Erythroblast (primary cell): Measurements from ENCODE around the gene UBR2.
"Not testable (repeated sequence)": the region's sequence is repeated elsewhere in the genome, so short reads cannot be mapped to it uniquely, and the experiment has no call there.

Experiments used
- DNase-seq, 2 experiments: peaks; one replicate each; lab custom pipeline; 2025; lab: John Stamatoyannopoulos, UW
- GATA1 ChIP-seq: IDR thresholded peaks from 2 replicates; pipeline ENCODE4 v1.6.1; 2011; ENCODE audit warnings: low read depth, mild to moderate bottlenecking, control low read depth, low read length, moderate library complexity
- POLR2A ChIP-seq: IDR thresholded peaks from 2 replicates; pipeline ENCODE4 v1.6.1; 2011; ENCODE audit warnings: mild to moderate bottlenecking, low read length

UBR2 gene

DNA sequence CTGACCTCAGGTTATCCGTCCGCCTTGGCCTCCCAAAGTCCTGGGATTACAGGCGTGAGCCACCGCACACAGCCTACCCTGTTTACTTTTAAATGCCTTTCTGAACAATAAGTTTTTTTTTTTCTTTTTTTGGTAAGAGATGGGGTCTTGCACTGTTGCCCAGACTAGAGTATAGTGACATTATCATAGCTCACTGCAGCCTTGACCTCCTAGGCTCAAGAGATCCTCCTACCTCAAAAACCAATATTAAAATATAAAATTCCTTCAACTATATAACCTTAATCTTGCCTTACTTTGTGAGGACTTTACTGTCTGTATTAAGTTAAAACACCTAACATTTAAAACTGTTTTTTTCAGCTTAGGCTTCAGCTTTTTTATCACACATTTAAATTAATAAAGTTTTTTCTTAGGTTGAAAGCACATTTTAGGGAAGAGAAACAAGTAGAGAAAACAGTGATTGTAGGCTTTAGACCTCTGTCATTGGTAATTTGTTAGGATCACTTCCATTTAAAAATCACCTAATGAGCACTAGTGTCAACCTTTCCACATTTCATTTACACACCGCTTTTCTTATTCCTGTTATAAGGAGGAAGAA lies 2.9 kb downstream of the UBR2 start:
- no peak for DNase-seq
- no peak for TF ChIP-seq GATA1
- TF ChIP-seq POLR2A, result no peak

DNA sequence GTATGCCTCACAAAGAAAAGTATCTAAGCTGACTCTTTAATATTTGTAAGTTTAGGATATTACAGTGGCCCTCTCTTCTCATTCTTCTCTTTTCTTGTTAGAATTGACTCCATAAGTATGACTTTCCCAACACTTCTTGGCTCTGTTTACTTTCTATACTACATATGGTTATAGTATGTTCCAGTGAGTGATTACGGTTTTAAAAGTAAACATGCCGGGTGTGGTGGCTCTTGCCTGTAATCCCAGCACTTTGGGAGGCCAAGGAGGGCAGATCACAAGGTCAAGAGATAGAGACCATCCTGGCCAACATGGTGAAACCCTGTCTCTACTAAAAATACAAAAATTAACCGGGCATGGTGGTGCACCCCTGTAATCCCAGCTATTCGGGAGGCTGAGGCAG lies 3.4 kb downstream of the UBR2 start:
- DNase-seq, result peak; percentile 24 to 48

DNA sequence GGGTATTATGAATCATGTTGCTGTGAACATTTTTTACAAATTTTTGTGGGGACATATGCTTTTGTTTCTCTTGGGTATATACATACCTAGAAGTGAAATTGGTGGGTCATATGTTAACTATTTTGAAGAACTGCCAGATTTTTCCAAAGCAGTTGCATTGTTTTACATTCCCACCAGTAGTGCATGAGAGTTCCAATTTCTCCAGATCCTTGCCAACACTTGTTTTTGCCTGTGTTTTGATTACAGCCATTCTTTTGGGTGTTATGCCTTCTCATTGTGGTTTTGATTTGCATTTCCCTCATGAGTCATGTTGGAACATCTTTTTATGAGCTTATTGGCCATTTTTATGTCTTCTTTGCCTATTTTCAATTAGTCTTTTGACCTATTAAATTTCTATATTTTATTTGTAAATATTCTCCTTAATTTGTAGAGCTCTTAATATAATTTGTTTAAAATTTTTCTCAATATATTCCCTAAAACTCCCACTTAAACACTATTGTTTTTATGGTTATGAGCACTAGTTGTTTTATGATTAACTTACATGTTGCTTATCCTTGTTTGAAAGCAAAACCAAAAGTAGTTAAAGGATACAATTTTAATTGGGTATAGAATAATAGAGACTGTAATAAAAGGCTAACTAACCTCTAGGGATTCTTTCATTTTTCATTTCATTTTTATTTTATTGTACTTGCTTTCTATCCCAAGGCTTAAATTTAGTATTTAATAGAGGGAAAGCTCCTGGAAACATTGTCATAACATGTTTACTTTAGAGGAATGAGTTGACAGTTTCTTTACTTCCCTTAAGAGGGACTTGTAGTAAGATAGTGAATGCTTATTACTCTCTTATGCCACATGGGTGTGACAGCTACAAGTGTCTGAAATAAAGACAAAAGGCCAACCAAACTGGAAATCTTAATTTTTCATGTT lies 5.5 kb downstream of the UBR2 start:
- DNase-seq, result peak; percentile 77 to 83
- TF ChIP-seq GATA1 (no peak), POLR2A (peak; percentile 39)

DNA sequence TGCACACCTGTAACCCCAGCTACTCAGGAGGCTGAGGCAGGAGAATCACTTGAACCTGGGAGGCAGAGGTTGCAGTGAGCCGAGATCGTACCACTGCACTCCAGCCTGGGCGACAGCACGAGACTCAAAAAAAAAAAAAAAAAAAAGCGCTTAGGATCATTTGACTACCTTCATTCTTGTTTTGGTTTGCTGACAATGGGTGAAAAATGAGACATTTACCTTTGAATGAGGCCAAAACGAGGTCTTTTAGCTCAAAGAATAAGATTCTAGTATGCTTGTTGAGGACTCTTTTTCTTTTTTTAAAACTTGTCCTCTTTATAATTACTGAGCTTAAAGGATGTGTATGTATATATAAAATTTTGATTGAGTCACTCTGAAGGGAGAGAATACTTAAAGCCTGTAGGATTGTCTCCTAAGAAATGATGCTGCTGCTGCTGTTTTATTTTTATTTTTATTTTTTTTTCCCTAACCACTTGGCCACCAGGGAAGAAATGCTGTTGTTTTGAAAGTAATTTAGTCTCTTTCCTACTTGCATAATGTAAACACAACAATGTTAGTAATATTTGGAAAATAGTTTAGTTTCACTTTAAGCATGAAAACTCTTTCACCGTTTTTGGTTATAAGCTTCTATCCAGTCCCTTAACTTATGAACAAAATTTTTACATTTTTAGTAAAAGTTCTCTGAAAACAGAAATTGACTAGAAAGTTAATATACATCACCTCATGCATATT lies 7.9 kb downstream of the UBR2 start:
- TF ChIP-seq GATA1 (no peak), POLR2A (no peak)
- peak in 1 of 2 experiments; percentile 31 for DNase-seq

DNA sequence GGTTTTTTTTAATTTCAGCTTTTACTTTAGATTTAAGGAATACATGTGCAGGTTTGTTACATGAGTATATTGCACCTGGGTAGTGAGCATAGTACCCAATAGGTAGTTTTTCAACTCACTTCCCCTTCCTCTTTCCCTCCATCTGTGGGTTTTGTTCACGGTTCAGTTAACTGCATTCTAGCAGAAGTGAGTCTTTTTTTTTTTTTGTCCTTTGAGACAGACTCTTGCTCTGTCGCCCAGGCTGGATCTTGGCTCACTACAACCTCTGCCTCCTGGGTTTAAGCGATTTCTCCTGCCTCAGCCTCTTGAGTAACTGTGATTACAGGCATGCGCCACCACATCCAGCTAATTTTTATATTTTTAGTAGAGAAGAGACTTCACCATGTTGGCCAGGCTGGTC lies 8.7 kb downstream of the UBR2 start:
- DNase-seq, result peak in 1 of 2 experiments; percentile 25
- TF ChIP-seq GATA1 (no peak), POLR2A (no peak)

DNA sequence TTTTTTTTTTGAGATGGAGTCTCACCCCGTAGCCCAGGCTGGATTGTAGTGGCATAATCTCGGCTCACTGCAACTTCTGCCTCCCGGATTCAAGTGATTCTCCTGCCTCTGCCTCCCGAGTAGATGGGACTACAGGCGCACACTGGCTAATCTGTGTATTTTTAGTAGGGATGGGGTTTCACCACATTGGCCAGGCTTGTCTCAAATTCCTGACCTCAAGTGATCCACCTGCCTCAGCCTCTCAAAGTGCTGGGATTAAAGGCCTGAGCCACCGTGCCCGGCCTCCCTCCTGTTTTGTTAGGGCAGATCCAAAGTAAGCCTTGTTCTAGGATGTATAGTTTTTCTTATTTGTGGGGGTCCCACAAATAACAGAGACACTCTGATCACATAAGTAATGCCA lies 12.7 kb downstream of the UBR2 start:
- not testable (repeated sequence) for DNase-seq

DNA sequence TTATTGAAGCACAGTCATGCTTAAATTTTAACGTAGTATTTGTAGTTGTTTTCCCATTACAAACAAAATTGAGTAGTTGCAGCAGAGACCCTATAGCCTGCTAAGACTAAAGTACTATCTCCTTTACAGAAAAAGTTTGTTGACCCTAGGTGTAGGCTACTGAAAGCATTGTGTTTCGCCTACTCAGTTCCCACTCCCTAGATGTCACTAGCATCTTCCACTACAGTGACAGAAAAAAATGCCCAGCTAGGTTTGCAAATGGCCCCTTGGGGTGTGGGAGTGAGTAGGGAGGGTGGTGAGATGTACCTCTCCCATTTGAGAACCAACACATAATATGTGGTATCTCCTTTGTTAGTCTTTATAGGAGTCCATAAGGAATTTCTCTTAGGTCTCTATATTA lies 34.5 kb downstream of the UBR2 start:
- TF ChIP-seq GATA1 (no peak), POLR2A (no peak)
- DNase-seq, result no peak

DNA sequence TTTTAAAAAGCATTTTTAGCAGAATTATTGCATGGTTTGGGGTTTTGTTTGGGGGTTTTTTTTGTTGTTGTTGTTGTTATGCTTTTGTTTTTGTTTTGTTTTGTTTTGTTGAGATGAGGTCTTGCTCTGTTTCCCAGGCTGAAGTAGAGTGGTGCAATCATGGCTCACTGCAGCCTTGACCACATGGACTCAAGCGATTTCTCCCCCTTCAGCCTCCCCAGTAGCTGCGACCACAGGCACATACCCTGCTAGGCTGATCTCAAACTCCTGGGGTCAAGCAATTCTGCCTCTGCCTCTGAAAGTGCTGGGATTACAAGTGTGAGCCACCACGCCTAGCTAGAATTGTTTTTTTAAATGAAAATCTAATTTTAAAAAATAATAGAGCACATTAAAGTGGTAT lies 35.7 kb downstream of the UBR2 start:
- DNase-seq, result no peak
- TF ChIP-seq GATA1, result no peak
- no peak for TF ChIP-seq POLR2A

DNA sequence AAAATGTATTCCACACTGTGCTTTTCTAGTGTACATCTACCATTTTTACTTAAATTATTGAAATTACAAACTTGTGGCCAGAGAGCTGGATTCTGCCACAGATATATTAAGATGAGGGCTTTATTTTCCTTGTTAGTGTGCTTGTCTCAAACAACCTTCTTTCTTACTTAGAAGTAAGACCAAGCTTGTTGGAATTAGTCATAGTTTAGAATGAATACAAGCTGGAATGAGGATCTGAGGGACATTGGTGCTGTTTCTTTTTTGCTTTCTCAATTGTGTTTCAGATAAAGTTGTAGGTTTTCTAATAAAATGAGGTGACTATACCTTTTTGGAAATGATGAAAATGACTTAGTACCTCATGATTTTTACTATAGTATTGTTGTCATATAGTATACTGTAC lies 40.3 kb downstream of the UBR2 start:
- TF ChIP-seq POLR2A (no peak), GATA1 (no peak)
- DNase-seq, result no peak

DNA sequence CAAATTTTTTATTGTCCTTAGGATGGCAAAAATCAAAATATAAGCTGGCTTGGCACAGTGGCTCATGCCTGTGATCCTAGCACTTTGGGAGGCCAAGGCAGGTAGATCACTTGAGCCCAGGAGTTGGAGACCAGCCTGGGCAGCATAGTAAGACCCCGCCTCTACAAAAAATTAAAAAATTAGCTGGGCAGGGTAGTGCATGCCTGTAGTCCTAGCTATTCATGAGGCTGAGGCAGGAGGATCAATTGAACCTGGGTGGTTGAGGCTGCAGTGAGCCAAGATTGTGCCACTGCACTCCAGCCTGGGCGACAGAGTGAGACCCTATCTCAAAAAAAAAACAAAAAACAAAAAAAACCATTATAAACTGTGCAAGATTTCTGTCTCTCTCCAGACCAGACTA lies 40.9 kb downstream of the UBR2 start:
- DNase-seq, result not testable (repeated sequence)

DNA sequence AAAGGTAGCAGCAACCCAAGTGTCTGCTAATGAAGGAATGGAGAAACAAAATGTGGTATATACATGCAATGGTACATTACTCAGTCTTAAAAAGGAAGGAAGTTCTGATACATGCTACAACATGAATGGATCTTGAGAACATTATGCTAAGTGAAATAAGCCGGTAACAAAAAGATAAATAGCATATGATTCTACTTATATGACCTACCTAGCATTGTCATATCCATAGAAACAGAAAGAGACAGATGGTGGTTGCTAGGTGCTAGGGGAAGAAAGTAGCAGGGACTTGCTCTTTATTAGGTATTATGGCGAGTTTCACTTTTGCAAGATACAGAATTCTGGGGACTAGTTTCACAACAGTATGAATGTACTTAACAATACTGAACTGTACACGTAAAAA lies 46.6 kb downstream of the UBR2 start:
- TF ChIP-seq GATA1 (no peak), POLR2A (no peak)
- no peak for DNase-seq

DNA sequence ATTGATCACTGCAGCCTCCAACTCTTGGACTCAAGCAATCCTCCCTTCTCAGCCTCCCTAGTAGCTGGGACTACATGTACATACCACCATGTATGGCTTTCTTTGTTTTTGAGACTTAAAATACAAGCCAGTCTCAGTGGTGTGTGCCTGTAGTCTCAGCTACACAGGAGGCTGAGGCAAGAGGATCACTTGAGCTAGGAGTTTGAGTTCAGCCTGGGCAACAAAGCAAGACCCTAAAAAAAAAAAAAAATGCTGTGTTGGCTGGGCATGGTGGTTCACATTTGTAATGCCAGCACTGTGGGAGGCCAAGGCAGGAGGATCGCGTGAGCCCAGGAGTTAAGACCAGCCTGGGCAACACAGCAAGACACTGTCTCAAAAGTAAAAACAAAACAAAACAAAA lies 51.7 kb downstream of the UBR2 start:
- DNase-seq, result no peak
- TF ChIP-seq POLR2A (no peak), GATA1 (no peak)

DNA sequence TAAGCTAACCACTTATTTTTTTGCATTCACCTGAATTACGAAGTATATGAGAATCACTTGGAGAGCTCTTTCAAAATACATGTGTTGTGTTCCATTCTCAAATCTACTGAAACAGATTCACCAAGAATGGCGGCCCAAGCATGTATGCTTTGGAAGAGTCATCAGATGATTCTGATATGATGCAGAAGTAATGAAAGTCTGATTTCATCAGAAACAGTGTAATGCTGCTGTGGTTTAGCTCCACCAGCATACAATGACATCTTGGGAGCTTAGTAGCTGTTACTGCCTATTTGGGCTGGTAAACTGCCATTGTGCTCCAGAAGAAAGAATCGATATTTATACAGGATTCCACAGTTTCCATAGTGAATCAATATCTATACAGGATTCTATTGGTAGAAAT lies 52.9 kb downstream of the UBR2 start:
- no peak for TF ChIP-seq POLR2A
- TF ChIP-seq GATA1, result no peak
- DNase-seq, result no peak

DNA sequence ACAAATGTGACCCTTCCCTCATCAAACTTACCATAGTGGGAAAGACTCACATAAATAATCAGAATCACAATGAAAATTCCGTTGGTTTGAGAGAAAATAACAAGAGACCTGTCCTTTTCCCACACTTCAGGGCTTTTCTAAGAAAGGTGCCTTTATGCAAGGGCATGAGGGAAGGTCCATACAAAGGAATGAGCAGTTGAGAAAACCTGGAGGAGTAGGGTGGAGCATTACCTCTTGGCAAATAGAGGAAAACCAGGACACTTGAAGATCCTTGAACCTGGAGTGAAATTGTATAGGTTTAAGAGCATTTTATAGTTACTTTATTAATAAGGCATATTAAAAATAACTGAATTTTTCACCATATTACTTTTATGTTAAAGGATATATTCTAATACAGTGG lies 54.3 kb downstream of the UBR2 start:
- no peak for DNase-seq
- no peak for TF ChIP-seq GATA1
- TF ChIP-seq POLR2A, result no peak
